HepG2 (cell line): Measurements from ENCODE around the gene EVL. TPM values are rescaled to one million over a fixed set of nuclear protein-coding genes. Genes with fewer than 3 reads are reported as not detected.

Source experiments
- ERF ChIP-seq: IDR thresholded peaks from 2 replicates; pipeline ENCODE4 v1.6.1; 2018; ENCODE audit warnings: missing biosample characterization, missing genetic modification reagents
- GLI4 ChIP-seq: sonication (generic); formaldehyde crosslinking; IDR thresholded peaks from 2 replicates; pipeline ENCODE4 v1.5.1; 2020; ENCODE audit warnings: missing genetic modification reagents, mild to moderate bottlenecking, moderate library complexity, borderline replicate concordance
- KDM5A ChIP-seq: fragments of 200-600 bp; sonication (generic); IDR thresholded peaks from 2 replicates; pipeline ENCODE4 v1.7.0; 2018; ENCODE audit warnings: antibody characterized with exemption, mild to moderate bottlenecking, low read length, borderline replicate concordance
- LBX2 ChIP-seq: sonication (generic); formaldehyde crosslinking; IDR thresholded peaks from 2 replicates; pipeline ENCODE4 v1.5.0; 2020; ENCODE audit warnings: missing genetic modification reagents, mild to moderate bottlenecking, borderline replicate concordance
- LRRFIP1 ChIP-seq: sonication (generic); formaldehyde crosslinking; conservative IDR thresholded peaks from 2 replicates; pipeline ENCODE4 v1.4.0; 2020; ENCODE audit warnings: missing genetic modification reagents
- RBM22 ChIP-seq: fragments of 200-400 bp; formaldehyde crosslinking; optimal IDR thresholded peaks from 2 replicates; pipeline ENCODE3; 2017; ENCODE audit warnings: mild to moderate bottlenecking, low read length, moderate library complexity
- RERE ChIP-seq: IDR thresholded peaks from 2 replicates; pipeline ENCODE4 v1.6.1; 2016; ENCODE audit warnings: low read depth, missing genetic modification reagents, missing compliant biosample characterization
- RFX3 ChIP-seq: IDR thresholded peaks from 2 replicates; pipeline ENCODE4 v1.6.1; 2016; ENCODE audit warnings: missing biosample characterization, missing genetic modification reagents
- THAP11 ChIP-seq: IDR thresholded peaks from 2 replicates; pipeline ENCODE4 v1.6.1; 2016; ENCODE audit warnings: missing biosample characterization, missing genetic modification reagents
- TRIM24 ChIP-seq: sonication (generic); formaldehyde crosslinking; IDR thresholded peaks from 2 replicates; pipeline ENCODE4 v1.8.0; 2022; ENCODE audit warnings: mild to moderate bottlenecking, missing genetic modification reagents
- ZBTB7B ChIP-seq: sonication (generic); formaldehyde crosslinking; IDR thresholded peaks from 2 replicates; pipeline ENCODE4 v1.4.0; 2020; ENCODE audit warnings: missing genetic modification reagents
- ZFP62 ChIP-seq: sonication (generic); formaldehyde crosslinking; IDR thresholded peaks from 2 replicates; pipeline ENCODE4 v1.4.0; 2020; ENCODE audit warnings: missing genetic modification reagents
- ZNF143 ChIP-seq: sonication (generic); formaldehyde crosslinking; IDR thresholded peaks from 2 replicates; pipeline ENCODE4 v1.4.0; 2020; ENCODE audit warnings: missing genetic modification reagents
- ZNF503 ChIP-seq: sonication (generic); formaldehyde crosslinking; IDR thresholded peaks from 2 replicates; pipeline ENCODE4 v1.4.0; 2020; ENCODE audit warnings: missing genetic modification reagents
- ZNF703 ChIP-seq: sonication (generic); formaldehyde crosslinking; IDR thresholded peaks from 2 replicates; pipeline ENCODE4 v1.5.1; 2020; ENCODE audit warnings: missing genetic modification reagents, mild to moderate bottlenecking, moderate library complexity, borderline replicate concordance
- ZSCAN12 ChIP-seq: sonication (generic); formaldehyde crosslinking; IDR thresholded peaks from 2 replicates; pipeline ENCODE4 v1.9.0; 2021; ENCODE audit warnings: mild to moderate bottlenecking, missing genetic modification reagents
- ZUFSP ChIP-seq: sonication (generic); formaldehyde crosslinking; IDR thresholded peaks from 2 replicates; pipeline ENCODE4 v1.9.0; 2021; ENCODE audit warnings: missing genetic modification reagents, mild to moderate bottlenecking, borderline replicate concordance
- polyA plus RNA-seq, 8 experiments: library from polyadenylated mRNA; depleted of rRNA in 3 of 8; stranded (reverse) in 7 of 8; unstranded in 1 of 8; fragments of >200 nt; fragmentation: Illumina TruSeq in 4 of 8; extraction: Trizol in 4 of 8; gene quantifications; 2 replicates each; pipeline versions ENCODE4 v1.2.1 to v1.2.3, GENCODE V29; 2011 to 2016; ENCODE audit warnings: low read depth in 4 of 8, missing spikeins in 1 of 8, mixed read lengths in 1 of 8; ENCODE audit not compliant: insufficient read depth in 1 of 8
- total RNA-seq, 5 experiments: library from RNA; depleted of rRNA; stranded (reverse); fragments of >200 nt; fragmentation: Illumina TruSeq; extraction: Trizol; gene quantifications; 2 replicates each; pipeline ENCODE4 v1.2.3, GENCODE V29; 2016; ENCODE audit warnings: low read depth in 1 of 5

EVL gene
- total and polyA plus RNA-seq, 2 of the 13 experiments (the other 11 are each of a cell fraction or from before 2014, with no cell fraction given), result 15.1 to 31.2 TPM

GRCh38 chr14:100192672-100193416 is 127.6 kb downstream of the EVL start (continued):
- TF ChIP-seq ZUFSP (CRISPR knock-in tag) (no peak), RERE (CRISPR knock-in tag) (peak; percentile 30; the same call in 1 of the 2 replicates), THAP11 (CRISPR knock-in tag) (peak; percentile 83), ZNF503 (CRISPR knock-in tag) (peak; percentile 84; the same call in 1 of the 2 replicates), RFX3 (no peak), ZNF703 (no peak), GLI4 (no peak), LRRFIP1 (no peak), ZSCAN12 (CRISPR knock-in tag) (peak; percentile 80; the same call in 1 of the 2 replicates), TRIM24 (CRISPR knock-in tag) (no peak), ZBTB7B (CRISPR knock-in tag) (peak; percentile 90), RBM22 (no peak), ERF (CRISPR knock-in tag) (peak; percentile 97), KDM5A (no peak), ZFP62 (CRISPR knock-in tag) (no peak; the same call in 1 of the 2 replicates), ZNF143 (CRISPR knock-in tag) (peak; percentile 44; the same call in 1 of the 2 replicates), LBX2 (CRISPR knock-in tag) (no peak)
